AG10803 (cell line): ENCODE data around the gene FHIT.

Experiments
- DNase-seq: peaks from one replicate; pipeline ENCODE4 v3.0.0; 2010; ENCODE audit warnings: low read depth
- H3K4me3 ChIP-seq: 2 replicates; pipeline ENCODE4 v1.5.1; 2011; ENCODE audit warnings: mild to moderate bottlenecking, low read length, control low read depth
- TF ChIP-seq, protein P1 (sequence below): conservative IDR thresholded peaks from 2 replicates; pipeline ENCODE4 v1.5.1; 2011; ENCODE audit warnings: mild to moderate bottlenecking, low read length, control low read depth, inconsistent platforms

FHIT gene

DNA sequence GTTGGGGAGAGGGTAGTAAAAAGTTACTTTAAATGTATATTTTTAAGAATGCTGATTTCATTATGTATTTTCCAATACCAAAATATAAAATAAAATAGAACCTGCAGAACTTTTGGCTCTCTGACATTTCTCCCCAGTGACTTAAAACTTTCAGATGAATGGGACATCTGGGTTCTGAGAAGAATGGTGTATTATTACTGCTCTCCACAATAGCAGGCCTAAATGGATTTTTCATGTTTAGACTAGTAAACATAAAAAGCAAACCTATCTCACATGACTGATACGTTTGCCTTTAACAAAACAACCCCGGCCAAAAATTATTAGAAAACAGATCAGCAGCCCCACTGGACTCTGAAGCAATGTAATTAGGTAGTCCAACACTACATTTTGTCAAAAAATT lies 73.8 kb downstream of the FHIT start:
- TF ChIP-seq, protein P1, sequence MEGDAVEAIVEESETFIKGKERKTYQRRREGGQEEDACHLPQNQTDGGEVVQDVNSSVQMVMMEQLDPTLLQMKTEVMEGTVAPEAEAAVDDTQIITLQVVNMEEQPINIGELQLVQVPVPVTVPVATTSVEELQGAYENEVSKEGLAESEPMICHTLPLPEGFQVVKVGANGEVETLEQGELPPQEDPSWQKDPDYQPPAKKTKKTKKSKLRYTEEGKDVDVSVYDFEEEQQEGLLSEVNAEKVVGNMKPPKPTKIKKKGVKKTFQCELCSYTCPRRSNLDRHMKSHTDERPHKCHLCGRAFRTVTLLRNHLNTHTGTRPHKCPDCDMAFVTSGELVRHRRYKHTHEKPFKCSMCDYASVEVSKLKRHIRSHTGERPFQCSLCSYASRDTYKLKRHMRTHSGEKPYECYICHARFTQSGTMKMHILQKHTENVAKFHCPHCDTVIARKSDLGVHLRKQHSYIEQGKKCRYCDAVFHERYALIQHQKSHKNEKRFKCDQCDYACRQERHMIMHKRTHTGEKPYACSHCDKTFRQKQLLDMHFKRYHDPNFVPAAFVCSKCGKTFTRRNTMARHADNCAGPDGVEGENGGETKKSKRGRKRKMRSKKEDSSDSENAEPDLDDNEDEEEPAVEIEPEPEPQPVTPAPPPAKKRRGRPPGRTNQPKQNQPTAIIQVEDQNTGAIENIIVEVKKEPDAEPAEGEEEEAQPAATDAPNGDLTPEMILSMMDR: no peak

DNA sequence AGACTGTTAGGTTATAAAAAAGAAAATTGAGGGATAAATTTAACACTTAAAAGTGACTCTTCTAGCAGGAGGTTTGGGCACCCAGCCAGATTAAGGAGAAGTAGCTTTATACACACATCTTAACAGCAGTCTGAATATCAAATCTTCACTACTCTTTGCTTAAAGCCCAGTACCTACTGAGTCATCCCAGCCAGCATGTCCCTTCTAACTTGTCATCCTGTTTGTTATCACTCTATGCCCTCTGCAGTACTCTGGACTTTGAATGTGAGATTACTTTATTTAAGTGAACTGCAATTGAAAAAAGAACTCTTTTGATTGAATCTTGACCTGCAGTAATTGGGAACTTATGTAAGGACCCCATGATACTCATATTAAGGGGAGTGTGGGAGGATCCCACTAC lies 77.6 kb downstream of the FHIT start:
- H3K4me3 ChIP-seq: no peak overlapping the region
- DNase-seq: no peak
- TF ChIP-seq, protein P1: no peak

More for the DNA sequence above, 73.8 kb downstream of the FHIT start:
- H3K4me3 ChIP-seq: no peak overlapping the region
- no peak for DNase-seq

- TF ChIP-seq, protein P1: no peak
- no peak overlapping the region for H3K4me3 ChIP-seq
- DNase-seq: no peak
These were observed 78.6 kb downstream of the FHIT start for GRCh38 chr3:61172684-61173083.

DNA sequence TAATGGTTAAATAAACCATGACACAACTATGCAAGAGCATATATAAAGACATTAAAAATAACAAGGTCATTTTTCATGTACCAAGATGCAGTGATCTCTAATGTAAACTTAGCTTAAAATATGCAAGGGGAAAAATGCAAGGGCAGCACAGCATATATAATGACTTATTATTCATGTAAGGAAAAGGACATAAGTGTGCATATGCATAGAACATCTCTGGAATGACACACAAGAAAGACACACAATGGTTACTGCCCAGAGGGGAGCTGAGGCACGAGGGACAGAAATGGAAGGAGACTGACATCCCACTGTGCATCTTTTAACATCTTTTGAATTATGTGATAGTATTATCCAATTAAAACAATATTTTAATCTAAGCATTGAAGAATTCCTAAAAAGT lies 79.0 kb downstream of the FHIT start:
- no peak overlapping the region for H3K4me3 ChIP-seq
- DNase-seq: no peak
- TF ChIP-seq, protein P1: no peak

GRCh38 chr3:61169621-61170251 lies 81.5 kb downstream of the FHIT start:
- DNase-seq: no peak
- TF ChIP-seq, protein P1: no peak
- H3K4me3 ChIP-seq: no peak overlapping the region

DNA sequence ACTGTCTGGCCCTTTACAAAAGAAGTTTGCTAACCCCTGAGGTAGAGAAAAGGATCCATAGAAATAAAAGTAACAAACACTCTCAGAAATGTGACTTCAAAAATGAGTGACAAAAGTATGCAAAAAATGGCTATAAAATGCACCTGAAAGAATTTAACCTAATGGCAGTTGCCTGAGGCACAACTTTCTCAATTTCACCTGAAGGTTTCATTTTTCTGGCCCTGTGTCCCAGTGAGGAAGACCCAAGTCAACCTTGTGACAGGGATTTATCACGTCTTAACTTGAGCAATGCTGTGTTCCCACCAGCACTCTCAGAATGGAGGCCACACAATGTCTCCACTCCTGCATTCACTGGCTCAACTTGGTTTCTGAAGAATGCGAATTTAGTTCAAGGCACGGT lies 83.0 kb downstream of the FHIT start:
- TF ChIP-seq, protein P1: no peak

GRCh38 chr3:61162965-61163364 lies 88.3 kb downstream of the FHIT start:
- TF ChIP-seq, protein P1: no peak
- no peak overlapping the region for H3K4me3 ChIP-seq
- DNase-seq: no peak

More for the DNA sequence above, 83.0 kb downstream of the FHIT start:
- DNase-seq: no peak
- no peak overlapping the region for H3K4me3 ChIP-seq
